Measurements from ENCODE around the gene GABRB1. TPM values are rescaled to one million over a fixed set of nuclear protein-coding genes. Genes with fewer than 3 reads are reported as not detected.

The GABRB1 gene
- total and polyA plus RNA-seq, 2 donors (not counting 3 experiments of a cell fraction or from before 2014, with no cell fraction given), result not detected

- FAIRE-seq (no peak), DNase-seq (ENCODE audit: low read depth, low spot score) (no peak)
- Histone ChIP-seq H3K4me1 (ENCODE audit: control insufficient read depth, extremely low read depth, insufficient read depth, low read length) (no peaks in the 10 kb centered on the region), H3K4me3 (replicated peaks in 1 of 3; ENCODE audit: insufficient read depth in 1 of 3, low read depth in 1 of 3, low read length in 3 of 3) (no peak overlapping the region), H3K4me2 (ENCODE audit: insufficient read depth, low read length) (no peak overlapping the region), H3K36me3 (ENCODE audit: control insufficient read depth in 2 of 2, extremely low read depth in 1 of 2, insufficient read depth in 2 of 2, low read length in 2 of 2) (no peaks in the 10 kb centered on the region), H3K9ac (replicated peaks; ENCODE audit: extremely low read depth, insufficient read depth, low read length) (no peak overlapping the region), H3K27ac (ENCODE audit: insufficient read depth, low read depth, low read length) (no peak overlapping the region), H3K9me1 (replicated peaks; ENCODE audit: control insufficient read depth, extremely low read depth, insufficient read depth, low read length) (no peaks in the 10 kb centered on the region), H3K79me2 (ENCODE audit: control insufficient read depth, insufficient read depth, low read length) (no peaks in the 10 kb centered on the region), H4K20me1 (replicated peaks; ENCODE audit: control insufficient read depth, extremely low read depth, insufficient read depth, low read length) (no peaks in the 10 kb centered on the region), H3K27me3 (ENCODE audit: control insufficient read depth in 2 of 2, insufficient read depth in 2 of 2, low read length in 2 of 2) (no peaks in the 10 kb centered on the region), H3K9me3 (replicated peaks; ENCODE audit: control insufficient read depth, insufficient read depth, low read length) (no peaks in the 10 kb centered on the region), H2AFZ (ENCODE audit: low read depth, low read length) (no peak overlapping the region)
- dilution Hi-C loops (cut with MboI; ENCODE audit: extremely low pct_ligation_motif_present, low sequenced_read_pairs), result no loop called here
- ChIA-PET CTCF (no interaction called here), POLR2A (no interaction called here)
- TF ChIP-seq MYC (IDR thresholded peaks at IDR 0.05; ENCODE audit: low read depth, low read length) (no peak), GATA2 (IDR thresholded peaks at IDR 0.05; ENCODE audit: insufficient read depth, insufficient read length, low read depth, low read length) (no peak), FOS (IDR thresholded peaks at IDR 0.05; ENCODE audit: borderline replicate concordance, insufficient read depth, low read length) (no peak), CTCF (IDR thresholded peaks at IDR 0.05; ENCODE audit: extremely low read depth in 1 of 2, insufficient read depth in 1 of 2, low read depth in 1 of 2, low read length in 2 of 2) (no peak), EZH2 (IDR thresholded peaks at IDR 0.05; ENCODE audit: borderline replicate concordance, low read depth, low read length, severe bottlenecking) (no peak)
- intact Hi-C loops (cut with micrococcal nuclease), result no loop called here
- BruUV-seq (replicated peaks), result no TSS peak
Measured at GRCh38 chr4:47271291-47271690, 239.9 kb downstream of the GABRB1 start.

GRCh38 chr4:47274901-47275300 lies 243.5 kb downstream of the GABRB1 start:
- FAIRE-seq, result no peak
- no peak overlapping the region for H3K27ac ChIP-seq (ENCODE audit: insufficient read depth, low read depth, low read length)
- no peak overlapping the region for H3K4me3 ChIP-seq (replicated peaks in 1 of 3; ENCODE audit: insufficient read depth in 1 of 3, low read depth in 1 of 3, low read length in 3 of 3)
- no peaks in the 10 kb centered on the region for H3K9me3 ChIP-seq (replicated peaks; ENCODE audit: control insufficient read depth, insufficient read depth, low read length)
- no peak overlapping the region for H3K9ac ChIP-seq (replicated peaks; ENCODE audit: extremely low read depth, insufficient read depth, low read length)
- ChIA-PET CTCF (no interaction called here), POLR2A (no interaction called here)
- no peak overlapping the region for H3K4me2 ChIP-seq (ENCODE audit: insufficient read depth, low read length)
- dilution Hi-C loops (cut with MboI; ENCODE audit: extremely low pct_ligation_motif_present, low sequenced_read_pairs) (no loop called here), intact Hi-C loops (cut with micrococcal nuclease) (no loop called here)
- no peaks in the 10 kb centered on the region for H3K36me3 ChIP-seq (ENCODE audit: control insufficient read depth in 2 of 2, extremely low read depth in 1 of 2, insufficient read depth in 2 of 2, low read length in 2 of 2)
- no peaks in the 10 kb centered on the region for H4K20me1 ChIP-seq (replicated peaks; ENCODE audit: control insufficient read depth, extremely low read depth, insufficient read depth, low read length)
- no TSS peak for BruUV-seq (replicated peaks)
- H3K9me1 ChIP-seq (replicated peaks; ENCODE audit: control insufficient read depth, extremely low read depth, insufficient read depth, low read length), result no peaks in the 10 kb centered on the region
- H3K79me2 ChIP-seq (ENCODE audit: control insufficient read depth, insufficient read depth, low read length), result no peaks in the 10 kb centered on the region
- DNase-seq (ENCODE audit: low read depth, low spot score), result no peak
- H3K27me3 ChIP-seq (ENCODE audit: control insufficient read depth in 2 of 2, insufficient read depth in 2 of 2, low read length in 2 of 2), result no peaks in the 10 kb centered on the region
- TF ChIP-seq POLR2AphosphoS5 (IDR thresholded peaks at IDR 0.05; ENCODE audit: insufficient read depth, low read depth, low read length) (no peak), MAX (IDR thresholded peaks at IDR 0.05; ENCODE audit: insufficient read depth, insufficient read length) (no peak), MYC (IDR thresholded peaks at IDR 0.05; ENCODE audit: low read depth, low read length) (no peak), CTCF (IDR thresholded peaks at IDR 0.05; ENCODE audit: extremely low read depth in 1 of 2, insufficient read depth in 1 of 2, low read depth in 1 of 2, low read length in 2 of 2) (no peak), FOS (IDR thresholded peaks at IDR 0.05; ENCODE audit: borderline replicate concordance, insufficient read depth, low read length) (no peak), EZH2 (IDR thresholded peaks at IDR 0.05; ENCODE audit: borderline replicate concordance, low read depth, low read length, severe bottlenecking) (no peak), POLR2A (IDR thresholded peaks at IDR 0.05; ENCODE audit: low read depth, low read length) (no peak), GATA2 (IDR thresholded peaks at IDR 0.05; ENCODE audit: insufficient read depth, insufficient read length, low read depth, low read length) (no peak), JUN (IDR thresholded peaks at IDR 0.05; ENCODE audit: borderline replicate concordance, insufficient read depth, insufficient read length, low read depth) (no peak)
- H3K4me1 ChIP-seq (ENCODE audit: control insufficient read depth, extremely low read depth, insufficient read depth, low read length), result no peaks in the 10 kb centered on the region
- no peak overlapping the region for H2AFZ ChIP-seq (ENCODE audit: low read depth, low read length)

Measured in endothelial cell of umbilical vein (primary cell).